Left ventricle myocardium inferior (tissue), 1 donor: ENCODE measurements around the gene CASP12. TPM values are rescaled to one million over a fixed set of nuclear protein-coding genes. Genes with fewer than 3 reads are reported as not detected.
"Not testable (repeated sequence)": the region's sequence is repeated elsewhere in the genome, so short reads cannot be mapped to it uniquely, and the experiment has no call there.

ENCODE experiments used
- DNase-seq: peaks from one replicate; pipeline ENCODE4 v3.0.0-alpha.2; 2020
- H3K27ac ChIP-seq: fragments of 200-600 bp; replicated peaks from 2 replicates; pipeline ENCODE4 v1.8.0; 2021
- H3K27me3 ChIP-seq: fragments of 200-600 bp; 2 replicates; pipeline ENCODE4 v1.8.0; 2021; ENCODE audit warnings: low read depth
- H3K36me3 ChIP-seq: fragments of 200-600 bp; 2 replicates; pipeline ENCODE4 v1.8.0; 2021
- H3K4me1 ChIP-seq: fragments of 200-600 bp; 2 replicates; pipeline ENCODE4 v1.8.0; 2021
- H3K4me3 ChIP-seq: fragments of 200-600 bp; 2 replicates; pipeline ENCODE4 v1.8.0; 2021; ENCODE audit warnings: mild to moderate bottlenecking, moderate library complexity
- H3K9me3 ChIP-seq: fragments of 200-600 bp; replicated peaks from 2 replicates; pipeline ENCODE4 v1.8.0; 2021
- intact Hi-C: fragments of 100-400 bp; cut with micrococcal nuclease; formaldehyde crosslinking; loops from one replicate; pipeline ENCODE4 v1.11.0; 2022
- long read RNA-seq: library from polyadenylated mRNA; unstranded; transcript quantifications from one replicate; pipeline ENCODE4 v2.0.0, GENCODE V29; 2021
- total RNA-seq: library from RNA; stranded (reverse); fragmentation: NEBNext Ultra II Directional; extraction: Animal tissue kit (Norgen Biotek cat#: 25700); gene quantifications from one replicate; pipeline ENCODE4 v1.2.1, GENCODE V29; 2021
- TF ChIP-seq, protein P1 (sequence below): fragments of 200-600 bp; IDR thresholded peaks from 2 replicates; pipeline ENCODE4 v1.8.0; 2021; ENCODE audit warnings: antibody characterized with exemption, mild to moderate bottlenecking, borderline replicate concordance
- donor health status: DM: no; HTN: yes; CAD: no; lungs with severe emphysema.

CASP12 gene
- not detected for total RNA-seq
- long read RNA-seq = 0 reads

- peak within 1 kb of the TSS; percentile 72 for H3K27ac ChIP-seq
- H3K4me1 ChIP-seq = peaks cover 8% of the 10 kb centered on the region
- H3K27me3 ChIP-seq = no peaks in the 10 kb centered on the region
- H3K36me3 ChIP-seq = no peaks in the 10 kb centered on the region
- H3K9me3 ChIP-seq = no peaks in the 10 kb centered on the region
- intact Hi-C loops = no loop called here
- TF ChIP-seq, protein P1, sequence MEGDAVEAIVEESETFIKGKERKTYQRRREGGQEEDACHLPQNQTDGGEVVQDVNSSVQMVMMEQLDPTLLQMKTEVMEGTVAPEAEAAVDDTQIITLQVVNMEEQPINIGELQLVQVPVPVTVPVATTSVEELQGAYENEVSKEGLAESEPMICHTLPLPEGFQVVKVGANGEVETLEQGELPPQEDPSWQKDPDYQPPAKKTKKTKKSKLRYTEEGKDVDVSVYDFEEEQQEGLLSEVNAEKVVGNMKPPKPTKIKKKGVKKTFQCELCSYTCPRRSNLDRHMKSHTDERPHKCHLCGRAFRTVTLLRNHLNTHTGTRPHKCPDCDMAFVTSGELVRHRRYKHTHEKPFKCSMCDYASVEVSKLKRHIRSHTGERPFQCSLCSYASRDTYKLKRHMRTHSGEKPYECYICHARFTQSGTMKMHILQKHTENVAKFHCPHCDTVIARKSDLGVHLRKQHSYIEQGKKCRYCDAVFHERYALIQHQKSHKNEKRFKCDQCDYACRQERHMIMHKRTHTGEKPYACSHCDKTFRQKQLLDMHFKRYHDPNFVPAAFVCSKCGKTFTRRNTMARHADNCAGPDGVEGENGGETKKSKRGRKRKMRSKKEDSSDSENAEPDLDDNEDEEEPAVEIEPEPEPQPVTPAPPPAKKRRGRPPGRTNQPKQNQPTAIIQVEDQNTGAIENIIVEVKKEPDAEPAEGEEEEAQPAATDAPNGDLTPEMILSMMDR = no peak
- H3K4me3 ChIP-seq = peak within 1 kb of the TSS; percentile 57
- no peak for DNase-seq
Observed at GRCh38 chr11:104897891-104898684, at the start of gene CASP12. CASP12 (minus strand) TSS chr11:104898460.

DNA sequence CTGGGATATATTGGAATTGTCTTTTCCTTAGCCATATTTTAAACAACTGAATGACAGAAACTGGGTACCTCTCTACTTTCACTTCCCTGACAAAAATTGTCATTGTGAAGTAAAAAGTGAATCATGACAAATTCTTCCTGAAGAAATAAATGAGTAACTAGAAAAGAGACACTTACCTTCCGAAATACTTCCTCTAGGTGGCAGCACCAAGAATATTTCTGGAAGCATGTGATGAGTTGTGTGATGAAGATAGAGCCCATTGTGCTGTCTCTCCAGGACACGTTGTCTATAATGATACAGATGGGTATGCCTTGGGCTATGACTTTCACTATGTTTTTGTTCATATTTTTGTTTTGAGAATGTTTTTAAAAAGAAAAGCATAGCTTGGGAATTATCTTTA lies 48.6 kb upstream of the CASP12 start:
- no peak for DNase-seq
- Histone ChIP-seq H3K4me1 (no peaks in the 10 kb centered on the region), H3K27me3 (no peaks in the 10 kb centered on the region), H3K36me3 (peaks cover 83% of the 10 kb centered on the region), H3K9me3 (no peaks in the 10 kb centered on the region), H3K27ac (no peak overlapping the region), H3K4me3 (no peak overlapping the region)
- TF ChIP-seq, protein P1 = peak; percentile 62
- intact Hi-C loops = no loop called here

DNA sequence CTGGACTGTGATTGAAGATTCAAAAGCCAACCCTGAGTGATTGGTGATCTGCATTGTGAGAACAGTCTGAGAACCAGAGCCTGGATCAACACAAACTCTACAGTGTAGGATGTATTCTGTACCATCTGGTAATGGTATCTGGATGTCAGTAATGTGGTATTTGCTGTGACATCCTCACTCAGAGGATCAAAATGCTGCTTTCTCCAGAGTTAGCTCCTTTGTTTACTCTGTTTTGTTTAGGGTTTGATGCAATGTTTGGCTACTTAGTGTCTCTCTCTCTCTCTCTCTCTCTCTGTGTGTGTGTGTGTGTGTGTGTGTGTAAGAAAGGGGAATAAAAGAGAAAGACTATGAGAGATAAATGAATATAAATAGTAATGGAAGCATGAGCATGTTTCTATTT lies 45.8 kb upstream of the CASP12 start:
- H3K4me3 ChIP-seq = no peak overlapping the region
- intact Hi-C loops = no loop called here
- H3K36me3 ChIP-seq = peaks cover 54% of the 10 kb centered on the region
- no peaks in the 10 kb centered on the region for H3K27me3 ChIP-seq
- no peak for DNase-seq
- H3K4me1 ChIP-seq = no peaks in the 10 kb centered on the region
- H3K9me3 ChIP-seq = no peaks in the 10 kb centered on the region
- H3K27ac ChIP-seq = no peak overlapping the region
- TF ChIP-seq, protein P1 = no peak

- Histone ChIP-seq H3K27me3 (no peaks in the 10 kb centered on the region), H3K27ac (no peak overlapping the region), H3K4me1 (no peaks in the 10 kb centered on the region), H3K36me3 (peaks cover 50% of the 10 kb centered on the region), H3K4me3 (no peak overlapping the region), H3K9me3 (no peaks in the 10 kb centered on the region)
- DNase-seq = no peak
- TF ChIP-seq, protein P1 = no peak
- intact Hi-C loops = no loop called here
Observed at GRCh38 chr11:104943561-104943960, 45.3 kb upstream of the CASP12 start.

GRCh38 chr11:104934594-104934993 lies 36.3 kb upstream of the CASP12 start:
- Histone ChIP-seq H3K27ac (no peak overlapping the region), H3K4me1 (no peaks in the 10 kb centered on the region), H3K9me3 (peaks cover 4% of the 10 kb centered on the region), H3K4me3 (no peak overlapping the region), H3K36me3 (no peaks in the 10 kb centered on the region), H3K27me3 (no peaks in the 10 kb centered on the region)
- intact Hi-C loops = no loop called here
- TF ChIP-seq, protein P1 = no peak
- DNase-seq = no peak

- H3K27ac ChIP-seq, H3K4me1 ChIP-seq, H3K27me3 ChIP-seq, intact Hi-C loops, H3K4me3 ChIP-seq, H3K9me3 ChIP-seq, H3K36me3 ChIP-seq, DNase-seq: not testable (repeated sequence)
Observed at GRCh38 chr11:104934073-104934472, 35.8 kb upstream of the CASP12 start.
